Measurements from ENCODE around the gene GRAPL.
"Not testable (repeated sequence)": the region's sequence is repeated elsewhere in the genome, so short reads cannot be mapped to it uniquely, and the experiment has no call there.

The GRAPL gene

GRCh38 chr17:19143097-19143777 lies 15.8 kb downstream of the GRAPL start:
- not testable (repeated sequence) for H4K91ac ChIP-seq (ENCODE audit: low read length); H3K4ac ChIP-seq (ENCODE audit: low read depth in 1 of 2, low read length in 2 of 2); H2BK12ac ChIP-seq (ENCODE audit: low read length in 2 of 2); H3K23ac ChIP-seq (ENCODE audit: low read length in 2 of 2); H2AFZ ChIP-seq (ENCODE audit: low read depth, low read length); H2BK15ac ChIP-seq (ENCODE audit: low read depth, poor library complexity, severe bottlenecking); H3K27me3 ChIP-seq (ENCODE audit: control insufficient read depth in 1 of 2, insufficient read depth in 1 of 2, low read length in 2 of 2); H2BK5ac ChIP-seq (ENCODE audit: low read depth, low read length, poor library complexity, severe bottlenecking); H3K4me2 ChIP-seq (ENCODE audit: low read length, poor library complexity, severe bottlenecking); H3K4me3 ChIP-seq (ENCODE audit: insufficient read depth in 1 of 2, low read depth in 1 of 2, low read length in 2 of 2); H3K79me1 ChIP-seq (replicated peaks; ENCODE audit: low read length, poor library complexity, severe bottlenecking); H3K27ac ChIP-seq (ENCODE audit: low read length, poor library complexity, severe bottlenecking); H3K9me3 ChIP-seq (ENCODE audit: control insufficient read depth, low read length); H3K36me3 ChIP-seq (ENCODE audit: control insufficient read depth in 1 of 2, insufficient read depth in 2 of 2, low read depth in 1 of 2, low read length in 2 of 2); H3K4me1 ChIP-seq (ENCODE audit: control insufficient read depth, insufficient read depth, low read depth, low read length); H3K14ac ChIP-seq (ENCODE audit: low read length in 2 of 2); H3K9ac ChIP-seq (ENCODE audit: low read length); H3K18ac ChIP-seq (ENCODE audit: low read depth in 1 of 2, low read length in 2 of 2); DNase-seq; H4K8ac ChIP-seq (ENCODE audit: low read length); H2AK5ac ChIP-seq (ENCODE audit: low read length, severe bottlenecking); H2BK120ac ChIP-seq (ENCODE audit: low read depth, low read length)
- no CpG with 5 or more reads among the region's 5 CpGs for WGBS

GRCh38 chr17:19144373-19144772 lies 17.0 kb downstream of the GRAPL start:
- not testable (repeated sequence) for H3K14ac ChIP-seq (ENCODE audit: low read length in 2 of 2); H3K79me1 ChIP-seq (replicated peaks; ENCODE audit: low read length, poor library complexity, severe bottlenecking); H2AFZ ChIP-seq (ENCODE audit: low read depth, low read length); H2BK120ac ChIP-seq (ENCODE audit: low read depth, low read length); H3K4ac ChIP-seq (ENCODE audit: low read depth in 1 of 2, low read length in 2 of 2); DNase-seq; H2BK5ac ChIP-seq (ENCODE audit: low read depth, low read length, poor library complexity, severe bottlenecking); H2AK5ac ChIP-seq (ENCODE audit: low read length, severe bottlenecking); H3K9me3 ChIP-seq (ENCODE audit: control insufficient read depth, low read length); H3K4me2 ChIP-seq (ENCODE audit: low read length, poor library complexity, severe bottlenecking); H3K4me3 ChIP-seq (ENCODE audit: insufficient read depth in 1 of 2, low read depth in 1 of 2, low read length in 2 of 2); H3K18ac ChIP-seq (ENCODE audit: low read depth in 1 of 2, low read length in 2 of 2); H4K8ac ChIP-seq (ENCODE audit: low read length); H4K91ac ChIP-seq (ENCODE audit: low read length); H2BK15ac ChIP-seq (ENCODE audit: low read depth, poor library complexity, severe bottlenecking); H3K9ac ChIP-seq (ENCODE audit: low read length); H2BK12ac ChIP-seq (ENCODE audit: low read length in 2 of 2); H3K27me3 ChIP-seq (ENCODE audit: control insufficient read depth in 1 of 2, insufficient read depth in 1 of 2, low read length in 2 of 2); H3K36me3 ChIP-seq (ENCODE audit: control insufficient read depth in 1 of 2, insufficient read depth in 2 of 2, low read depth in 1 of 2, low read length in 2 of 2); H3K23ac ChIP-seq (ENCODE audit: low read length in 2 of 2); H3K27ac ChIP-seq (ENCODE audit: low read length, poor library complexity, severe bottlenecking); H3K4me1 ChIP-seq (ENCODE audit: control insufficient read depth, insufficient read depth, low read depth, low read length)
- no CpG with 5 or more reads among the region's 5 CpGs for whole genome bisulfite sequencing

GRCh38 chr17:19145471-19145870 lies 18.1 kb downstream of the GRAPL start:
- WGBS = no CpG with 5 or more reads among the region's 11 CpGs
- not testable (repeated sequence) for H2BK5ac ChIP-seq (ENCODE audit: low read depth, low read length, poor library complexity, severe bottlenecking); H3K79me1 ChIP-seq (replicated peaks; ENCODE audit: low read length, poor library complexity, severe bottlenecking); H3K4me2 ChIP-seq (ENCODE audit: low read length, poor library complexity, severe bottlenecking); H3K4me1 ChIP-seq (ENCODE audit: control insufficient read depth, insufficient read depth, low read depth, low read length); DNase-seq; H2AFZ ChIP-seq (ENCODE audit: low read depth, low read length); H2BK15ac ChIP-seq (ENCODE audit: low read depth, poor library complexity, severe bottlenecking); H3K27me3 ChIP-seq (ENCODE audit: control insufficient read depth in 1 of 2, insufficient read depth in 1 of 2, low read length in 2 of 2); H3K9me3 ChIP-seq (ENCODE audit: control insufficient read depth, low read length); H3K4me3 ChIP-seq (ENCODE audit: insufficient read depth in 1 of 2, low read depth in 1 of 2, low read length in 2 of 2); H2AK5ac ChIP-seq (ENCODE audit: low read length, severe bottlenecking); H3K27ac ChIP-seq (ENCODE audit: low read length, poor library complexity, severe bottlenecking); H3K36me3 ChIP-seq (ENCODE audit: control insufficient read depth in 1 of 2, insufficient read depth in 2 of 2, low read depth in 1 of 2, low read length in 2 of 2); H3K18ac ChIP-seq (ENCODE audit: low read depth in 1 of 2, low read length in 2 of 2); H2BK120ac ChIP-seq (ENCODE audit: low read depth, low read length); H3K14ac ChIP-seq (ENCODE audit: low read length in 2 of 2); H3K9ac ChIP-seq (ENCODE audit: low read length); H3K4ac ChIP-seq (ENCODE audit: low read depth in 1 of 2, low read length in 2 of 2); H4K91ac ChIP-seq (ENCODE audit: low read length); H2BK12ac ChIP-seq (ENCODE audit: low read length in 2 of 2); H3K23ac ChIP-seq (ENCODE audit: low read length in 2 of 2); H4K8ac ChIP-seq (ENCODE audit: low read length)

GRCh38 chr17:19150678-19151615 lies 23.6 kb downstream of the GRAPL start:
- not testable (repeated sequence) for H4K91ac ChIP-seq (ENCODE audit: low read length); H2BK15ac ChIP-seq (ENCODE audit: low read depth, poor library complexity, severe bottlenecking); H3K27ac ChIP-seq (ENCODE audit: low read length, poor library complexity, severe bottlenecking); H3K79me1 ChIP-seq (replicated peaks; ENCODE audit: low read length, poor library complexity, severe bottlenecking); H3K18ac ChIP-seq (ENCODE audit: low read depth in 1 of 2, low read length in 2 of 2); H3K27me3 ChIP-seq (ENCODE audit: control insufficient read depth in 1 of 2, insufficient read depth in 1 of 2, low read length in 2 of 2); H3K9ac ChIP-seq (ENCODE audit: low read length); H3K36me3 ChIP-seq (ENCODE audit: control insufficient read depth in 1 of 2, insufficient read depth in 2 of 2, low read depth in 1 of 2, low read length in 2 of 2); H2BK5ac ChIP-seq (ENCODE audit: low read depth, low read length, poor library complexity, severe bottlenecking); H3K23ac ChIP-seq (ENCODE audit: low read length in 2 of 2); H2AFZ ChIP-seq (ENCODE audit: low read depth, low read length); DNase-seq; H3K9me3 ChIP-seq (ENCODE audit: control insufficient read depth, low read length); H3K4me1 ChIP-seq (ENCODE audit: control insufficient read depth, insufficient read depth, low read depth, low read length); H3K4ac ChIP-seq (ENCODE audit: low read depth in 1 of 2, low read length in 2 of 2); H2AK5ac ChIP-seq (ENCODE audit: low read length, severe bottlenecking); H3K14ac ChIP-seq (ENCODE audit: low read length in 2 of 2); H3K4me3 ChIP-seq (ENCODE audit: insufficient read depth in 1 of 2, low read depth in 1 of 2, low read length in 2 of 2); H2BK120ac ChIP-seq (ENCODE audit: low read depth, low read length); H2BK12ac ChIP-seq (ENCODE audit: low read length in 2 of 2); H3K4me2 ChIP-seq (ENCODE audit: low read length, poor library complexity, severe bottlenecking); H4K8ac ChIP-seq (ENCODE audit: low read length)
- no CpG with 5 or more reads among the region's 9 CpGs for whole genome bisulfite sequencing

All from mesenchymal stem cell (in vitro differentiated cells and primary cell).